ENCODE data around the gene GTF3C1.

Gene GTF3C1

DNA sequence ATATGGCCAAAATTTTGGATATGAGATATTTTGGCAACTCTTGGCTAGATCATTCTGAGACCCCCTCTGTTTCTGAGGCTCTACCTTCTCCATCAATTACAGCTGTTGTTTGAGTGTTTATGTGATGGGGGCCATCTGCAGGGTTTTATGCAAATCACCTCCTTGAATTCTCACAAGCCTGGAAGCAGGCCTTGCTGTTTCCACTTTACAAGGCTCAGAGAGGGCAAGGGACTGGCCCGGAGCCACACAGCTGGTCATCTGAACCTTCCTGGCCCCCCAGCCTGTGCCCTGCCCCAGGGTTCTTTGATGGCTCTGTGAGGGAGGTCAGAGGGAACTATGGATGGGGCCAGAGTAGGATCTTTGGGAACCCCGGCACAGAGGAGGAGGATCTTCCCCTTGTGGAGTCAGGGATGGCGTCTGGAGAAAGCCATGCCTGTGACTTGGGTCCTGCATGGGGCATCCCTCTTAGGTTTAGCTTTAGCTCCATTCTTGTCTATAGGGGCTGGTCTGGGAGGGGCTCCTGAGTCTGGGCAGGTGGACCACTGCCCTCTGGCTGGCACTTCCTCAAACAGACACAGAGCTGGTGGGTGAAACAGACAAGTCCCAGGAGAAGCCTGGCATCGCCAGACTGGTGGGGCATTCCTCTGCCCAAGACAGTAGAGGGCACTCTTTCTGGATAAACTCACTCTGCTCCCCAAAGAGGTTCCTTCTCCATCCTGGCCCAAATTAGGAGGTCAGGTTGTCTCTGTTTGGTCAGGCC, 121.5 kb downstream of the GTF3C1 start:
- no peak for DNase-seq (ENCODE audit: low read depth, low spot score)

GRCh38 chr16:27427538-27427937, 122.2 kb downstream of the GTF3C1 start:
- no peak for DNase-seq (ENCODE audit: low read depth, low spot score)

GRCh38 chr16:27426423-27427408, 123.0 kb downstream of the GTF3C1 start:
- DNase-seq (ENCODE audit: low read depth, low spot score) = peak; percentile 39

DNA sequence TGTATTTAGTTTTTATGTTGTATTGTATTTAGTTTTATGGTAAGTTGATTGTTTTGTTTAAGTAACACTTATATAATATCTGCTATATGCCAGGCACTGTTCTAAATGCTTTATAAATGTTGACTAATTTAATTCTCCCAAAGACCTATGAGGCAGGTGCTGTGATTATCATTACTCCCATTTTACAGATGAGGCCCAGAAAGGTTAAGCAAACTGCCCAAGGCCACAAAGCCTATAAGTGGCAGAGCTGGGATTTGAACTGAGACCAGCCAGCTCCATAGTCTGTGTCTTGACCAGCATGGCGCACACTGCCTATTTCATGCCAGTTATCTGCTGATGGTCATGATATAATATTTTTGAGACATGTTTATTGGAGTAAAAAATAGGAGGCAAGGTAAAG, 123.8 kb downstream of the GTF3C1 start:
- DNase-seq (ENCODE audit: low read depth, low spot score) = no peak

DNA sequence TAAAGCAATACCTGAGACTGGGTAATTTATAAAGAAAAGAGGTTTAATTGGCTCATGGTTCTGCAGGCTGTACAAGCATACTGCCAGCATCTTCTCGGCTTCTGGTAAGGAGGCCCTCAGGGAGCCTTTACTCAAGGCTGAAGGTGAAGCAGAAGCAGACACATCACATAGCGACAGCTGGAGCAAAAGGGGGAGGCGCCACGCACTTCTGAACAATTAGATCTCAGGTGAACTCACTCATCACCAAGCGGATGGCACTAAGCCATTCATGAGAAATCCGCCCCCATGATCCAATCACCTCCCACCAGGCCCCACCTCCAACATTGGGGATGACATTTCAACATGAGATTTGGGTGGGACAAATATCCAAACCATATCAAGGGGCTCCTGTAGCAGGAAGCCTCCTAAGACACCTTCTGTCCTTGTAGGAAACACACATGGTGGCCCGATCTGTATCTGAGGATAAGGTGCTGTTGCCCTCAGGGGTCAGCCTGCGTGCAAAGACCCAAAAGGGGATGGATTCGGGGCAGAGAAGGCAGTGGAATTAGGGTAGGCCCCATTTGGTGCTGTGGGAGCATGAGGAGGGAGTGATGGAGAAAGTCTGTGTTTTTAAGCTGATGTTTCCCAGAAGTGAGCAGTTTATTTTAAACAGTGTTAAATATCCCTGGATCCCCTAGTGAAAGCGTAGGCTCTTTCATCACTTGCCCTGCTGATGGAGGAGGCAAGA, 124.8 kb downstream of the GTF3C1 start:
- DNase-seq (ENCODE audit: low read depth, low spot score) = no peak

DNA sequence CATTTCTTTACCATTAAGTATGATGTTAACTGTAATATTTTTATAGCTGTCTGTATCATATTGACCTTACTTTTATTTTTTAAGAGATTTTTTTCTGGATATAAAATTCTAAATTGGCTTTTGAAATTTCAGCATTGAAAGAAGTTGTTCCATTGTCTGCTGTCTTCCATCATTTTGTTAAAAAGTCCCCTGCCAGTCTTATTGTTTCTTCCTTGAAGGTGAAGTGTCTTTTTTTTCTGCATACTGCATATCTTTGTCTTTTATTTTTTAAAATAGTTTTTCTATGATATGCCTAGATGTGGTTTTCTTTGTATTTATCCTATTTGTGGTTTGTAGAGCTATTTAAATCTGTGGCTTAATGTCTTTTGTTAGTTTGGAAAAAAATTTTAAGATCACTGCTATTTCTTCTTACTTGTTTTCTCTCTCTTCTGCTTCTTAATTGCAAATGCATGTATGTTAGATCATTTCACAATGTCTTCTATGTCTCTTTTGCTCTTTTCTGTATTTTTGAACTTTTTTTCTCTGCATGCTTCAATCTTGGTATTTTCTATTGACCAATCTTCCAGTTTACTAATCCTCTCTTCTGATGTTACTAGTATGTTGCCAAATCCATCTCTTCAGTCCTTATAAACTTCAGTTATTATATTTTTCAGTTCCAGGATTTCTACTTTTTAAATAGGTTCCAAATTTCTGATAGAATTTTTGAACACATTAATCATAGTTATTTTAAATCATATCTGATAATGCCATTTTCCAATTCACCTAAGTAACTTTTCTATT, 127.6 kb downstream of the GTF3C1 start:
- no peak for DNase-seq (ENCODE audit: low read depth, low spot score)

GRCh38 chr16:27417047-27417671, 132.6 kb downstream of the GTF3C1 start:
- no peak for DNase-seq (ENCODE audit: low read depth, low spot score)

GRCh38 chr16:27414788-27415431, 134.8 kb downstream of the GTF3C1 start:
- DNase-seq (ENCODE audit: low read depth, low spot score) = no peak

DNA sequence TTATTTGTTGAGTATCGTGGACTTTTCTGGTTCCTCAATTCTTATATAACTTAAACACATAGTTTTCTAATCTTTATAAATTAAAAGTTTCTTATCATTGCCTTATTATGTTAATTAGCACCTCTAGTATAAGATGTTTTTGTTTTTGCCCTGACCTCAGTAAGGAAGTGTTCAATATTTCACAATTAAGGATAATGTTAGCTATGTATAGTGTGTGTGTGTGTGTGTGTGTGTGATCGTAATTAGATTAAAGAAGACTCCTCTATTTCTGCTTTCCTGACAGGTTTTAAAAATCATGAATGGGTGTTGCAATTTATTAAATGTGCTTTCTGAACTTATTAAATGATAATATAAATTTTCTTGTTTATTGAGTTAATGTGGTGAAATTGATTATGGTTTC, 135.8 kb downstream of the GTF3C1 start:
- DNase-seq (ENCODE audit: low read depth, low spot score) = no peak

GRCh38 chr16:27410761-27411160, 139.0 kb downstream of the GTF3C1 start:
- DNase-seq (ENCODE audit: low read depth, low spot score) = no peak

All from activated naive CD8-positive, alpha-beta T cell treated with anti-CD3 and anti-CD28 coated beads, Interleukin-2, amount 50 U/mL, for 16 hours (primary cell).